GM19023 (cell line): ENCODE results near the gene KCNH8.
"Not testable (repeated sequence)": the region's sequence is repeated elsewhere in the genome, so short reads cannot be mapped to it uniquely, and the experiment has no call there.

ENCODE experiments used
- ATAC-seq: cut with Tn5 transposase; IDR thresholded peaks from one replicate; pipeline ENCODE4 v1.9.1; 2021; ENCODE audit warnings: mild to moderate bottlenecking, moderate library complexity; ENCODE audit not compliant: unreplicated experiment

KCNH8 gene

DNA sequence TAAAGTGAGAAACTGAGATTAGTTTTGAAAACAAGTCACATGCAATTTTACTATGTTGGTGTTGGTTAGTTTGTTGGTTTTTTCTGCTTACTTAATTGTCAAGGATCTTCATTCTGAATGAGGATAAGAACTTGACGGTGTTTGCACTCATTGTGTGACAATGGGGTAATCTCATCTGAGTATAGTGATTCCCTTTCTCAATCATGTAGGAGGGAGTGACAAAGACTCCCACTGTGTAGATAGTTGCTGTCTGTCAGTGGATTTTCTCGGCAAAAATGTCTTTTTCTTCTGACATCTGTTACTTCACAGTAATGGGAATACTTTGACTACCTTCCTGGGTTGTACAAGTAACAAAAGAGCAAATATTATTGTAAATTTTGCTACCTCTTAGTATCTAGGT is 23.5 kb downstream of the KCNH8 start:
- no peak for ATAC-seq

DNA sequence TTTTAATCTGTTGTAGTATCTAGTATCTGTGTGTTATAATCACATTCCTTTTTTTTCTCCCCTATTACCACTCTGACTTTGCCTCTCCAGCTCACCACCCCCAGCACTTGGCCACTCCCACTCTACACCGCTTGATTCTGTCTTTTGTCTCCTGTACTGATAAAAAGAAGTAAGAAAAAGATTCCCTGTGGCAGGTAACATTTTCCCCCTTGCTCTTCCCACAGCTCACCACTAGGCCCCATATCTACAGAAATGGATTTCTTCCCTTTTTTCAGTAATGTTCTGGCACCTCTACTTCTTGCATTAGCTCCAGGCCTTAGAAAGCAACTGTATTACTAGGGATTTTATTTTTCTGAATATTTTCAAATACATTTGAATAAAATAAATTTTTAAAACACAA is 25.6 kb downstream of the KCNH8 start:
- no peak for ATAC-seq

DNA sequence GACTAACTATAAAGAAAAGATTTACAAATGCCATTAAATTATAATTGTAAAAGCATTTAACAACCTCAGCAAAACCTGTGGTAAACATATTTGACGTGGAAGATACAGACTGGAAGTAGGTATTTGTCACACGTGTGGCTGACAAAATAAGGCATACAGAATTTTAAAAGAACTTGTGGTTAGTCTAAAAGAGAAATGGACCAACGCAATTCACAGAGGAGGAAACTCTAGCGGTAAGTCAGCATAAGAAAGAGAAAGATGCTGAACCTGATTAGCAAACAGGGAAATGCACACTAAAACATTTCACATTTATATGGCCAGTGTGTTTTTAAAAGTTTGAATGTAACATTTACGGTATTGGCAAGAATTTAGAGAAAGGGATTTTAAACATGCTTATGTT is 35.3 kb downstream of the KCNH8 start:
- no peak for ATAC-seq

DNA sequence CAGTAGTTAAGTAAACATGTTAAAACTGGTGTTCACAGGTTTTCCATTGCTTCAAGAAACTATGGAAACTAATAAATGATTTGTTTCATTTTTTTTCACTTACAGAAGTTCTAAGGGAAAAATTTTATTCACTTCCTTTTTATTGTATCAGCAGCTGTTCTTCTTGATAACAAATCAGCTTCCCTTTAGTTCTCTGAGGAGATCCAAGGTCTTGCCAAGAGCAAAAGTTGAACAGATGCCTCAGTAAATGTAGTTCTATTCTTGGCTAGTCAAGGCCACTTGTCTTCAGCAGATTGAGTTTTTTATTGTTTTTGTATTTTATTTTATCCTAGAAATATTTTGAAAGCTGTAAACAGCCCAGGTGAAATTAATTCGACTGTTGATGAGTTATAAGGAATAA is 41.8 kb downstream of the KCNH8 start:
- ATAC-seq: no peak

DNA sequence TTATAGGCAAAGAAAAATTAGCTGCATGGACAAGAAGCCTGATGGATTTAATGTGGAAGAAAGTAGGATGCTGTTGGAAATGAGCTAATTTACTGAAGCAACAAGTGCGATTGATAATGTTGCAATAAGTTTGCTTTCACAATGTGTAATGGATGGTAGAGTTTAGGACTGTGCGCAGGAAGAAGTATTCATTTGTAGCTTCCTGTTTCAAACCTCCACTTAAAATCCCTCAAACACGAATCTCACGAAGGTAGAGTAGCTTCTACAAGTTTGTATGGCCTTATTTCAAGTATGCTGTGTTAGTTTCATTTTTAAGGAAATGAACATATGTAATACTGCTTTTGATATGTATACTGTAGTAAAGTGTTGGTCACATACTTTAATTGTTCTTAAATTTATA is 42.3 kb downstream of the KCNH8 start:
- no peak for ATAC-seq

DNA sequence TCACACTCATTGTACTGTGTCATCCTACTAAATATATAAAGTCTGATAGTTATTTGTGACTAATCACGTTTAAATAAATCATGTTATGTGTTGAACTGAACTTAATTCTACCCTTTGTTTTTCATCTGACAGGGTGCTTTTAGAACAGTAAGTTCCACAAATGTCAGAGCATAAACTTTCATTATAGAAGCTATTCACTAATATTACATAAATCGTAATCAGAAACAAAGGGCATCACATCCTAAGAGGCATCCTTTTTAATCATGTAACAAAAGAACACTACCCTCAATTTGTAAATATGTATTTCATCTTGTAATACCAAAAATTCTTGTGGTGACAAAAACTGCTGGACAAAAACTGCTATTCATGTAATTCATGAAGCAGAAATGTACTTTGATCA is 50.8 kb downstream of the KCNH8 start:
- no peak for ATAC-seq

DNA sequence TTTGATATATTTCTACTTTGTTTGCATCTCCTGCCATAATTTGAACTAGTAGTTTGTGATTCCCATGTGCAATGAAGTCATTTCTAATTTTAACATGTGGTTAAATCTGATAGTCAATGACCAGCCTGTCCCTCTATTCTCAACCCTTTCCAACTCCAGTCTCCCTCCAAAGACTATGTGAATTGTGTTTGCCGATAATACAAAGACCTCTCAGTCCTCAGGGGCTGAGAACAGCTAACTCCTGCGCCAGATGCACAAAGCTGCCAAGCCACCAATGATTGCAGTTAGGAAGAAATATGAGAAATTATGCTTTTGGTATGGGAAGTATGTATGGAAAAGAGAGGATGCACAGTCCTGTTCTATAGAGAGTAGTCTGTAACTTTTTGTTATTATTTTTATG is 54.0 kb downstream of the KCNH8 start:
- ATAC-seq: no peak

DNA sequence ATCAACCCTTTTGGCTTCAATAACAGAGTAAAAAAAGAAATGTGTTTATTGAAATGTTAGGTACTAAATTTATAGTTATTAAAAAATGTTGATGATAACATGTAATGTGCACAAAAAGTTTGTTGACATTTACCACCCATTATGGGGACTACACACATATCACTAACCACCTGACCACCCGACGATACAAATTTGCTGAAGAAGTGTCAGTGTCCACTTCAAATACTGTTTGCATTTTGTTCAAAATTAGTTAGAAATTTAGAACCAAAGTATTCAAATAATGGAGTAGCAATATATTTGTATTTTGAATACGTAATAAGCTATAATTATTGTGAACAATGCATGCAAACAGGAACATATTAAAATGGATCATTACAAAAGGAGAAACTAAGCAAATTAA is 54.4 kb downstream of the KCNH8 start:
- ATAC-seq: no peak

DNA sequence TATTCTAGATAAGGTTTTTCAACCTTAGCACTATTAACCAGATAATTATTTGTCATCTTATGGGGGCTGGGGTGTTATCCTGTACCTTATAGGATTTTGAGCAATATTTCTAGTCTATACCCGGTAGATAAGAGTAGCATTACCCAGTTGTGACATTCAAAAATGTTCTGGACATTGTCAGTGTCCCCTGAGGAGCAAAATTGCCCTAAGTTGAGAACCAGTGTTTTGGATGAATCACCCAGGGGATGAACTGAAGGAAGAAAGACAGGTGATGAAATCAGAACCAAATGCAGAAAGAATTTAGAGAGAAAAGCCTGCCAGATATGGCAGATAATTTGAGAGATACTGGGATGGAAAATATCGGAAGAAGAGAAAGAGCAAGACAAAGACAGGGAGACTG is 58.2 kb downstream of the KCNH8 start:
- no peak for ATAC-seq

DNA sequence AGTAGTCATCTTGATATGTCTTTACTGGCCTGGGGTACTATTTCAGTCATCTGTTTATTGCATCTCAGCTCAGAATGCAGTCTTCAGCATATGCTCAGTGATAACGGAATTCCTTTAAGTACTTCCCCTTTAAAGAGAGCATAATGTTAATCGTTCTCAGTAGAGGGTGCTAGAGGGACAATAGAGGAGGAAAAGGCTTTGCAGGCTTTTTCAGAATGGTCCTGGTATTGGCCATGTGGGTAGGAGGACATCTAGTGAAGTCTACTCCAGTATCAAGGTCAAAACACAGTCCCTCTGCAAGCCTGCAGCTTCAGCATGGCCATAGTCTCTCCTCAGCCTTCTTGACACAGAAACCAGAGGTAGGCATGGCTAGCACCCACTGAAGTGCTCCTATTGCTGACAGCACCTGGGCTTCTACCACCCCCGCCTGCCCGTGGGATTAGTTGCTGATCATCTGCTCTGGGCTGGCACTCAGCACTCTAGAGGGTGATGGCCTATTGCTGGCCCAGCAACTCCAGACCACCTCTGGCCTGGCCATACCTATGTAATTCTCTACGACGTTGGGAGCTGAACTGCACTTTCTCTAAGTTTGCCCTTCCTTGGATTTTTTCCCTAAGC is 65.4 kb downstream of the KCNH8 start:
- no peak for ATAC-seq

DNA sequence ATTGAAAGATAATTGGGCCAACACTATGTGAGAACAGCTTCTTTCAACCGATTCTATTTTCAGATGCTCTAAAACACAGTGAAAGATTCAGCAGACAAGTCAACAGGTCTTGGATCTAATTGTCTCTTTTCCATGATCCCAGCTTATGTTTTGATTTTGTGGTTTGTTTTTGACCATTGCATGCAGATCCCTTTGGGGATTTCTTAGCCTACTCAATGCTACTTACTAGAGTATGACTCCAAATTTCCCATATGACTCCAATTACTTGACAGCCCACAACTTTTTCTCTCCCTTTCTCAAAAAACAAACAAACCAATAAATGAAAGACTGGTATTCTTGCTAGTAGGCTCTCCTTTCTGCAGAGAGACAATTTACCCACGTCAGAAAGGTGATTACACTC is 67.1 kb downstream of the KCNH8 start:
- ATAC-seq: no peak

DNA sequence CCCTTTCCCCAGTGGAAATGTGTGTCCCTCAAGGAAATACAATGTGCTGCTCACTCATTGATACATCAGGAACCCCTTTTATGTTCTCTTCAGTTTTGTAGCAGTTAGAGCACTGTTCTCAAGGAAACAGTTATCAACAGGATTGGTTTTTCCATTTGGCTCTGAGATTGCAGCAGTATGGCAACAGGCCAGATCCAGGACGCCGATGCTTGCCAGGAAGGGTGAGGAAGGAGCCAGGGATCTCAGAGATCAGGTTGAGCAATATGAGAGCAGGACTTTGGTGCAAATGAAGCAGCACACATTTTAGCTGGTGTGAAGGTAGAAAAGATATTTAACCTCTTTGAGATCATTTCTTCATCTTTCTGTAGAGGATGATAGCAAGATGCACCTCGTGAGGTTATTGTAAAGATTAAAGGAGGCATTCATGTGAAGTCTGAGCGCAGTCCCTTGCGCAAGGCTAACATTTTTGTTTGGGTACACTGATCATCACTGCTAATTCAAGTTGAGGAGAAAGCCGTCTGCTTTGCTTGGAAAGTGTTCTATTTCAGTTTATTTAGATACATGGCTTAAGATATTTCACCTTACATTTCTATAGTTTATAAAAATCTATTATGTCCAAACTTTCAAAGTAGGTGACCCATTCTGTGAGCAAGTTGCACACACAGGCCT is 68.5 kb downstream of the KCNH8 start:
- no peak for ATAC-seq

DNA sequence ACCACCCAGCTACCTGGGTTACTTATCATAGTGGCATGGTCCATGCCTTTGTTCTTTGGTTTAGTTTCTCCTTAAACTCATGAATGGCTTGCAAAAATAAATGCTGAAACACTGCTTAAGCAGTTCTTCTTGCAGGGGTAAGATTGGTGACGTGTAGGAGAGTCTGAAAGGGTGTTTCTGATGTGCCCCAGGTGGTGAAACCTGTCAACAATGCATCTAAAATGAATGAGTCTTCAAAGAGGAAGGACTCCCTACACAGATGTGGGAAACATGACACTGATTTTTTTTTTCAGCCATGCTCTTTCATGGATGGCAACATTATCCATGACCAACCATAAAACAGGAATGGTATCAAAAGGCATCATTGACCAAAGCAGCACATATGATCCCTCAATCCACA is 72.0 kb downstream of the KCNH8 start:
- no peak for ATAC-seq

DNA sequence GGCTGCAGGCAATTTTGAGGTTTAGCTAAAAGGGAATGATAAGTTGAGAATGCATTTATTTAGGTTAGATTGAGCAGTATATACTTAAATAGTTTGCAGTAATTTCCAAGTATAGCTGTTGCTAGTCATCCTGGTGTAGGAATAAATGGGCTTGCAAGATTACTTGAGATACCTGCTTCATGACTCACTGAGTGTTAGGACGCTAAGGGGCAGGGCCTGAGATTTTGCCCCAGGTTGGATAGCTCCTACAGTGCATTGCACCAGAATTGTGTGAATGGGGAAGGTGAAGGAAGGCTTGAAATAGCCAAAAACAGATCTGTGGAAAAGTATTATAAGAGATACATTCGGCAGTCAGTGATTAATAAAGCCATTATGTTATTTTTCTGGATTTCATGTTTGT is 72.8 kb downstream of the KCNH8 start:
- no peak for ATAC-seq

DNA sequence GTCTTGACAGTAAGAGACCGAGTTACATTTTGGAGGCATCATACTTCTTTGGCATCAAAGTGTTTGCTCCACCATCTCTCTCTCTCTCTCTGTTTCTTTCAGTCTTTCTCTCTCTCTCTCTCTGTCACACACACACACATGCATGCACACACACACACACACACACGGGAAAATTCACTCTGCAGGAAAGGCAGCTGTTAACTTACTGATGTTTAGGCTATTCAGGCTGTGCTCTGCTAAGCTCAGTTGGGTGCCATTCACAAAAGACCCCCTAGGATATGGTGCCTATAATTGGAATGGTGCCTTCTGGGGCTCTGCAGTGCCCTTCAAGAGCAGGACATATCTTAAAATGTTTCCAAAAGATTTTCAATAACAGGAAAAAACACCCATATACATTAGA is 78.2 kb downstream of the KCNH8 start:
- no peak for ATAC-seq

DNA sequence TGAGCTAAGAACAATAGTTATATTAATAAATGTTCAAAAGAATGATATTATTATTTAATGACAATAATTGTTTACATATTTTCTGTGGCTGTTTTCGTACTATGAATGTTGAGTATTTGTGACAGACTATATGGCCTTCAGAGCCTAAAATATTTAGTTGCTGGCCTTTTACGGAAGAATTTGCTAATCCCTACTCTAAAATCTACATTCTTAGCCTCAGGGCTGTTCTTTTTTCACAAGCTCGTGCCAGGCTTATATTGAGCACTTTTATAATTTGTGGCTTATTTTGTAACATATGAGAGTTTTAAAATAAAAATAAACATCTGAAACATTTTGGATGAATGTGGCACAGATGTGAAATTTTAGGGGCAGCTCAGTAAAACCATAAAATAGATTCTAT is 79.9 kb downstream of the KCNH8 start:
- ATAC-seq: no peak

DNA sequence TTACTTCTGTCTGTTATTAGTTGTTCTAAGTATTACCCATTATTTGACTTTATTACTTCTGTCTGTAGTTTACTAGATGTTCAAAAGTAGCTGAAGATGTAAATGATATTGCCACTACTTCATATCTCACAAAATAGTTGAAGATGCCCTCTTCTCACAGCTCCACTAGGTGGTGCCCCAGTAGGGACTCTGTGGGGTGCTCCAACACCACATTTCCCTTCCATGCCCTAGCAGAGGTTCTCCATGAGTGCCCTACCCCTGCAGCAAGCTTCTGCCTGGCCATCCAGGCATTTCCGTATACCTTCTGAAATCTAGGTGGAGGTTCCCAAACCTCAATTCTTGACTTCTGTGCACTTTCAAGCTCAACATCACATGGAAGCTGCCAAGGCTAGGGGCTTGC is 80.8 kb downstream of the KCNH8 start:
- no peak for ATAC-seq

DNA sequence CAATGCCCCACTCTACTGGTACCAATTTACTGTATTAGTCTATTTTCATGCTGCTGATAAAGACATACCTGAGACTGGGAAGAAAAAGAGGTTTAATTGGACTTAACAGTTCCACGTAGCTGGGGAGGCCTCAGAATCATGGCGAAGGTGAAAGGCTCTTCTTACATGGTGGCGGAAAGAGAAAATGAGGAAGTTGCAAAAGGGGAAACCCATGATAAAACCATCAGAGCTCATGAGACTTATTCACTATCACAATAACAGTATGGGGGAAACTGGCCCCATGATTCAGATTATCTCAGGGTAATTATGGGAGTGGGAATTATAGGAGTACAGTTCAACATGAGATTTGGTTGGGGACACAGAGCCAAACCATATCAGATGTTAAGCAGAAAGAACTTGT is 81.6 kb downstream of the KCNH8 start:
- ATAC-seq: not testable (repeated sequence)

DNA sequence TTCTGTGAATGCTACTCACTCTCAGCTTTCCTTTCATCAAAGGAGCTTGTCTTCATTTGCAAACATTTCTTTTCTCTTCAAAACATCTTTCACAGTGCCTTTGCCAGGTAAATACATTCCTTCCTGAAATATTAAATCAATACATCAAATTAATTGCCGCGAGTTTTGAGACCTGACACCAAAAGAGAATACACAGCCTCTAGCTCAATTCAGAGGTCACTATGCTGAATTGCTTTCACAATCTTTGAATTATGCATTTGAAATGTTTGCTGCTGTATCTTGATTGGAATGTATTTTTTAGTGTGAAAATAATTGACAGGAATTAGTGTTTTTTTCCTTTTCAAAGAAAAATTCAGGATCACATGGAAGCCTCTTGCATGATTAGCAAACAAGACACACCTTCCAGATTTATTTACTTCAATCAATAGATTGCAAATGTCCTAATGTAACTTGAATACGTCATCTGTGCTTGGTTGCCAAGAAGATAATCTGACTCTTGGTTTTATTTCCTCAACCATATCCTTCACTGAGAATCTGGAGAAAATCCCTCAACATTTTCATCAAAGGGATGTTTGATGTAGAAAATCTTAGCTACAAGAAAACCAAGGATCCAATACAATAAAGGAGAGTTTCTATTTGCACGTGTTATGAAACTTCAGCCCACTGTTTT is 83.6 kb downstream of the KCNH8 start:
- no peak for ATAC-seq

DNA sequence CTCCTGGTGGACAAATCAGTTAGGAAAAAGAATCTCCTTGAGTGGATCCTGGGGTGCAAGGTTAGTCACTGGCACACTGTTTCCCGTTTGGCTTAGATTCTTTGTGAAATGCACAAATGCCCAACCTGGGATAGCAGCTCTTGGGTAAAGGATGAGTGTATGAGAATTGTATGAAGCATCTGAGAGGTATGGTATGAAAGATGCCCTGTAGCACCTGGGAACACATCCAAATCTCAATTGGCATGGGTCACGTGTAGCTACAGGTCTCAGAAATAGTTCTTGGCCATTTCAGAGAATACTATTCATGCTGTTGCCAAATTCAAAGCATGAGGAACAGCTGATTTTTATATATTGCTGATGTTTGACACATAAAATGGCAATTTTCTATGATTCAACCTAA is 84.3 kb downstream of the KCNH8 start:
- ATAC-seq: no peak

DNA sequence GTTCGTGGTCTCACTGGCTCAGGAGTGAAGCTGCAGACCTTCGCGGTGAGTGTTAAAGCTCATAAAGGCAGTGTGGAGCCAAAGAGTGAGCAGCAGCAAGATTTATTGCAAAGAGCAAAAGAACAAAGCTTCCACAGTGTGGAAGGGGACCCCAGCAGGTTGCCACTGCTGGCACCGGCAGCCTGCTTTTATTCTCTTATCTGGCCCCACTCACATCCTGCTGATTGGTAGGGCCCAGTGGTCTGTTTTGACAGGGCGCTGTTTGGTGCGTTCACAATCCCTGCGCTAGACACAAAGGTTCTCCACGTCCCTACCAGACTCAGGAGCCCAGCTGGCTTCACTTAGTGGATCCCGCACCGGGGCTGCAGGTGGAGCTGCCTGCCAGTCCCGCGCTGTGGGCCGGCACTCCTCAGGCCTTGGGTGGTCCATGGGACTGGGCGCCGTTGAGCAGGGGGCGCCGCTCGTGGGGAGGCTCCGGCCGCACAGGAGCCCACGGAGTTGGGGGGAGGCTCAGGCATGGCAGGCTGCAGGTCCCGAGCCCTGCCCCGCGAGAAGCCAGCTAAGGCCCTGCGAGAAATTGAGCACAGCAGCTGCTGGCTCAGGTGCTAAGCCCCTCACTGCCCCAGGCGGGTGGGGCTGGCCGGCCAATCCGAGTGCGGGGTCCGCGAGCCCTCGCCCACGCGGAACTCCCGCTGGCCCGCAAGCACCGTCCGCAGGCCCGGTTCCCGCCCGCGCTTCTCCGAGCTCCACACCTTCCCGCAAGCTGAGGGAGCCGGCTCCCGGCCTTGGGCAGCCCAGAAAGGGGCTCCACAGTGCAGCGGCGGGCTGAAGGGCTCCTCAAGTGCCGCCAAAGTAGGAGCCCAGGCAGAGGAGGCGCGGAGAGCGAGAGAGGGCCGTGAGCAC is 85.8 kb downstream of the KCNH8 start:
- ATAC-seq: not testable (repeated sequence)

DNA sequence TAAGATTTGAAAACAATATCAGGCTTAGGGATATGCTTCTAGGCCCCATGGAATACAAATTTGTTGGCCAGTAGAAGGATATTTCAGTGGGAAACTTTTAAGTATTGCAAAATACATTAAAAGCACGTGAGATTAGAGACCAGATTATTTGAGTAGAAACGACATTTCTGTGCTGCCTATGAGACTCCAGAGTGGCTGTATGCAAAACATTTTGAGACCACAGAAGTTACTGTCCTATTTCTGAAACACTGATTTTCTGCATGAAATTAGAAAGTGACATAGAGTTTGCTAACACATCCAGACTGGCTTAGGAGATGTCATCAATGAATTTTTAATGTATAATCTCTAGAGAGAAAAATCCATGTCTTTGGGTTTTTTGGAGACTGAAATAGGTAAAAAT is 99.8 kb downstream of the KCNH8 start:
- peak; percentile 52 for ATAC-seq
